Measurements from ENCODE around the gene HSPB7.

HSPB7 gene

DNA sequence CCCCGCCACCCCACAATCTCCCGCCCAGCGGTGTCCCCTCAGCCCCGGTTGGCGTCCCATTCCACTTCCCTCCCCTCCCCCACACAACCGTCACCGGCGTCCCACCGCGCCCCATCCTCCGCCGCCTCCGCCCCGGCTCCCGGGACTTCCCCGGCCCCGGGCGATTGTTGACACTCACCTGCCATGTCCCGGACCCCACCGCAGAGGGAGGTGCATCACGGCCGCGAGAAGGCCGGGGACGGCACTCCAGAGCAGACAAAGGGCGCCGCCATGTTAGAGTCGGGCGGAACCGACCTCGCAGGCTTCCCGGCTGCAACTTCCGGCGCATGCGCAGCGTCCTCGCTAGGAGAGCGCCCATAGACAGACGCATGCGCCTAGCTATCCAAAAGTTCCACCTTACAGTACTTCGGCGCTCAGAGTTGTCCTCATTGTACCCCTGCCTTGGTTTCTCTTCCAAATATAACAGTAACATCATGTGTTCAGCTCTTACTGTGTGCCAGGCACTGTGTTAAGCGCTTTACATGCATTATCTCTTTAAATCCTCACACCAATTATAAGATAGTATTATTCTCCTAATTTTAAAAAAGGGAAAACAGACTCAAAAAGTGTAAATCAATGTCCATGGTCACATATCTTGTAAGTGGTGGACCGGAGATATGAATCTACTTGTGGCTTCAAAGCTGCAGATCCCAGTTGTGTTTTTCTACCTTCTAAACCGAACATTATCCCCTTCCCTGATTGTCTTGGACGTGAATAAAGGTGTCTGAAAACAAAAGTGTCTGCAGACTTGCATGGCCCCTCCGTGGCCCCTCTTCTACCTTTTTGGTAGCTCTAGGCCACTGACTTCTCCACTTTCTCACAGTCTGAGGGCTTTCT lies 41.8 kb downstream of the HSPB7 start, which contains the start of gene ZBTB17:
TSS of gene ZBTB17 (minus strand) at position 297 of the 876 bp plus-strand sequence. CDS start 27,606 bp downstream, outside the sequence.
- DNase-seq: peak; percentile 92

DNA sequence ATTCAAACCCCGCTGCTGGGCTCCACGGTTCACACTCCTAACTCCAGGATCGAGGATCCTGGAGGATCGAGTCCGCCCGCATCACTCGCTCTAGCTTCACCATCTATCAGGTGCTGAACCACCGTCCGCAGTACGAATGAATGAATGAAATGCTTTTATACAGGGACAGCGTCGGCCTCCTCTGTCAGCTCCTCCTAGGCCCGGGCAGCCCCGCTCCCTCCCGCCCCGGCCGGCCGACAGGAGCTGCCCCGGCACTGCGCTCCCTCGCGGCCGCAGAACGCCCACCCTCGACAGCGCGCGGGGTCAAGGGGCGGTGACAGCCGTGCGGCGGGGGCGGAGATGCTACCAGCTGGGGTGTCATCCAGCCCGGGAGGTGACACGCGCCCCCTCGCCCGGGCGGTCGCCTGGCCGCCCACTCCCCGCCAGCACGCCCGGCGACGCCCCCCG lies 42.5 kb downstream of the HSPB7 start:
- peak; percentile 66 for DNase-seq

DNA sequence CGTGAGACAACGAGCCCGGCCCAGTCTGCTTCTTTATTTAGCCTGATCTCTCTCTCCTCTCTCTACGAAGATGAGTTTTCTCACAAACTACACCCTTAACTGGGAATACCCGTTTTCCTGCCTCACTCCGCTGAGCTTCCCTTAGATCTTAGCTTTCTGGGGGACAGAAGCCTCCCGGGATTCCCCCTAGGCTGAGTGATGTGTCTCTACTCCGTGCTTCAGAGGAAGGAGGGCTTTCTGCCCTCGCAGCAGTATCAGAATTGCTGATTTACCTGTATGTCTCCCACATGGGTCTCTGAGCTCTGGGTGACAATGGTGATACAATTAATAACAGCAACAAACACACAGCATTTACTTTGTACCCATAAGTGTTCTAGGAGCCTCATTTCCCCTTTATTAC lies 43.0 kb downstream of the HSPB7 start:
- DNase-seq: no peak

DNA sequence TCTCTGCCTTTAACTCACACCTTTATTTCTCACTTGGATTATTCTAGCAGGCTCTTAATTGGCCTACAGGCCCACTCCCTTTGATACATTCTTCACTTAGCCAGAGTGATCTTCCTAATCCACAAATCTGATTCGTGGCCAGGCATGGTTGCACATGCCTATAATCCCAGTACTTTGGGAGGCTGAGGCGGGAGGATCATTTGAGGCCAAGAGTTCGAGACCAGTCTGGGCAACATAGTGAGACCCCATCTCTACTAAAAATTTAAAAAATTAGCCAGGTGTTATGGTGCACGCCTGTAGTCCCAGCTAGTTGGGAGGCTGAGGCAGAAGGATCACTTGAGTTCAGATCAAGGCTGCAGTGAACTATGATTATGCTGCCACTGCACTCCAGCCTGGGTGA lies 44.1 kb downstream of the HSPB7 start:
- no peak for DNase-seq

DNA sequence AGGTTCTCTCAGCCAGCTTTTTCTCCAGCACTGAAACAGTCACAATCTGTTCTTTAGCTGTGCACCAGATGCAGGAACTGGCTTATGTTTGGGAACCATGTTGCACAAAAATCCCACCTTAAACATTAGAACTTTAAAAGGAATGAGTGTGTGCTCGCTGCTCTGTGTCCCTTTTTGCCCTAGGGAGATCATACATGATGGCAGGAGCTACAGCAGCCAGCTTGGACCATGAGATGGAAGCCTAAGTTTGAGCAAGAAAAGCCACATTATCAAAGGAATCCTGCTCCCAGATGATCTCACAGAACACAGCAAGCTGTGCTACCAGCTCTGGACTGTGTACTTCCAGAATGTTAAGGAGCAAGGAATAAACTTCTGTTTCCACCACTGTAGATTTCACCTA lies 45.4 kb downstream of the HSPB7 start:
- no peak for DNase-seq

DNA sequence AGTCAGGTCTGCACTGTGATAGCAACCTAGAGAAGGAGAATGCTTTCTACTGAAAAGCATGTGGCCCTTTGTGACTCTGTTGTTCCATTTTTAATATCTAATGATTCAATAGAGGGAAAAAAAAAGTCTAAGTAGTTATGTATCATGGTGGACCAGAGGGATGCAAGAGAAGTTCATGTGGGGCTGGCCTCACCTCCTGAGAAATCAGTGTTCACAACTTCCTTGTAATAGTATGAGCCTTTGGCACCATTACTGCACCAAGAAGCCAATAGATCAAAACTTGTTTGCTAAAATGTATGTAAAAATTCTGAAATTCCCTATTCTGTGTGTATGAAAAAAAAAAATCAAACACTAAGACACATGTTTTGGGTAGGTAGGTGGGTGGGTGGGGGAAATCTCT lies 46.9 kb downstream of the HSPB7 start:
- no peak for DNase-seq

DNA sequence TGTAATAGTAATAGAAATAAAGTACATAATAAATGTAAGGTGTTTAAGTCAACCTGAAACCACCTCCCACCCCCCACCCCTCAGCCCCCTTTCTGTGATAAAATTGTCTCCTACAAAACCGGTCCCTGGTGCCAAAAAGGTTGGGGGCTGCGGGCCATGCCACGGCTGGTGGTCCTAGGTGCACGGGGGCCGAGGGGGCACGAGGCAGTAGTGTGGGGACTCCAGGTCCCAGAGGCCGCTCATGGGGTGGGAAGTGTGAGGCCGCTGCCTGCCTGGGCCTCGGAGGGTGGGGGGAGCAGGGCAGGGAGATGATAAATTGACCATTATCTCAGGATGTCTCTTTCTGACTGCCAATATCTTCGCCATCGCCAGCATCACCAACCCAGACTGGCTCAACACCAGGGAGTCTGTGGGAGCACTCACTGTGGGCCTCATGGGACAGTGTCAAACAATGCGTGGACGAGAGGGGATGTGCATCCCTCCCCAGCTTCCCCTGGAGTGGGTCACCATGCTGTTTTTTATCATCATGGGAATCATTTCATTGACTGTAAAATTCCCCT lies 48.4 kb downstream of the HSPB7 start:
- no peak for DNase-seq

DNA sequence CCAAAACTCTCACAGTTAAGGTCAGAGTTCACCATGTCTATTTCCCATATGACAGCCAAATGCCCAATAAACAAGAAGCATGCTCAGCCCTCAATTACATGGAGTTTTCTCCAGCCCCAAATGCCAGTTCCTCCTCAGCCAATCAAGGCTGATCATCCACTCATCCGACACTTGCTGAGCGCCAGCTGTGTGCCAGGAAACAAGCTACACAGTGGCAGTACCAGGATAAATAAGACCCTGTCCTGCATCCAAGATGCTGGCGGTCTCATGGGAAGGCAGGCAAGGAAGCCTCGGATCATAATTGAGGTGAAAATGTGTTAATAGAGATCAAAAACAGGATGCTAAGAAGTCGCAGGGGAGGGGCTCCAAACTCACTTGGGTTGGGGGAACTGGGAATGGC lies 49.7 kb downstream of the HSPB7 start:
- DNase-seq: no peak

DNA sequence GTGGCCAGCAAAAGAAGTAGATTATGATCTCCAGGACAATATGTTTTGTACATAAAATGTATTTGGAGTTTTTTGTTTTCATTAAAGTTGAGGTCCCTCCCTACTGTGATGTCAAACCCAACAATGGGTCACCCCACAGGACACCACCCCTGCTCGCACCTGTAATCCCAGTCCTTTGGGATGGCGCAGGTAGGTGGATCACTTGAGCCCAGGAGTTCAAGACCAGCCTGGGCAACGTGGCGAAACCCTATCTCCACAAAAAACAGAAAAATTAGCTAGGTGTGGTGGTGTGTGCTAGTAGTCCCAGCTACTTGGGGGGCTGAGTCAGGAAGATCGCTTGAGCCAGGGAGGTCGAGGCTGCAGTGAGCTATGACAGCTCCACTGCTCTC lies 50.9 kb downstream of the HSPB7 start:
- no peak for DNase-seq

DNA sequence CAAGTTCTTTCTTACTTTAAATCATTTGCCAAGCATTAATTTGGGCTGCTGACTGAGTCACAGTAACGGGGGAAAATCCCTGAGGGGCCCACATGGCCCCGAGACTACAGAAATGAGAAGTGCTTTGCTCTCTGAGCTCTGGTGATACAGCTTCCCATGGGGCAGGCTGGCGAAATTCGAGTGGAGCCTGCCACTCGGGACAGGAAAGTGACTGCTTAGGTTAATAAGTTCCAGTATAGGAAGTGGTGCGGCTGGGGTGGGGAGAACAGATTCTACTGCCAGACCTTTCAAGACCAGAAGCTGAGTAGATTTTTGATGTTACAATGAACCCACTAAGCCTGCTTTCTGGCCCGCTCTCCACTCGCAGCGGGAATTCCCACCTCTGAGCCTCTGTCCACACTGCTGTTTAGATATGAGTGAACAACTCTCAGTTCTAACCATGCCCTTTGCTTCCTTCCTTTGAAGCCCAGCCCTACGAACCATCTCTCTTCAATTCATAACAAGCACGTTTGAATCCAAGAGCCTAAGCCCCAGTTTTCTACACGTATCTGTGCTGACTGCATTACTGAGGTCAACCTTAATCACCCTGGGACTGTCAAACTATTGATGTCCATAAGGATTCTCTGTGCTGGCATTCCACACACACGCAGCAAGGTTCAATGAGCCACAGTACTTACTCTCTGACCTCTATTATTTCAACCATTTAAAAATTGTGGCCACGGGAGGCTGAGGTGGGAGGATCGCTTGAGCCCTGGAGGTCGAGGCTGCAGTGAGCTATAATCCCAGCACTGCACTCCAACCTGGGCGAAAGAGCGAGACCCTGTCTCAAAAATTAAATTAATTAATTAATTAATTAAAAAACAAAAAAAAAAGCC lies 51.5 kb downstream of the HSPB7 start:
- DNase-seq: peak; percentile 56

DNA sequence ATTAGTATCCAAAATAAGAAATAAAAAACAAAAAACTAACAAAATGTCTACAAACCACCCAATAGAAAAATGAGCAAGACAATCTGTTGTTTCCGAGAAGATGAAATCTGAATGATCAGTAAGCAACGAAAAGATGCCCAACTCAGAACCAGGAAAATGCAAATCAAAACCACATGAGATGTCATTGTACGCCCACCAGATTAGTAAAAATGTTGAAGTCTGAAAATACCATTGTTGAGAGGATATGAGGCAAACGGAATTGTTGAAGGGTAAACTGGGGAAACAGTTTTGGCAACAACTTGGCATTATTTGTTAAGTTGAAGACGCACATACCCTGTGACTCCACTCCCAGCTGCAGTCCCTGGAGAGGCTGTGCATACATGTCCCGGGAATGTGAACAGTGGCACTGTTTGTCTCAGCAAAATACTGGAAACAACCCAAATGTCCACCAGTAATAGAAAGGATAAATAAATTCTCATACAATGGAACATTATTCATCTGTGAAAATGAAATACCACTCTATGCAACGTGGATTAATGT lies 52.5 kb downstream of the HSPB7 start:
- DNase-seq: peak; percentile 69
